CD4-positive, alpha-beta T cell treated with Interleukin-6 for 4 hours (primary cell): ENCODE data around the gene FBXL3.
"Not testable (repeated sequence)": the region's sequence is repeated elsewhere in the genome, so short reads cannot be mapped to it uniquely, and the experiment has no call there.

Experiments used
- DNase-seq: peaks from one replicate; pipeline ENCODE4 v3.0.0-alpha.2; 2020; ENCODE audit warnings: mixed read lengths

Gene FBXL3

GRCh38 chr13:77022341-77022740 is 4.6 kb downstream of the FBXL3 start:
- DNase-seq, result no peak

- DNase-seq, result no peak
Measured at GRCh38 chr13:77019756-77020155, 7.2 kb downstream of the FBXL3 start.

GRCh38 chr13:77016888-77017623 is 9.9 kb downstream of the FBXL3 start:
- no peak for DNase-seq

- no peak for DNase-seq
Measured at GRCh38 chr13:77016251-77016812, 10.6 kb downstream of the FBXL3 start.

GRCh38 chr13:77014906-77015685 is 11.9 kb downstream of the FBXL3 start:
- no peak for DNase-seq

- DNase-seq, result no peak
Measured at GRCh38 chr13:77013853-77014542, 13.0 kb downstream of the FBXL3 start.

- DNase-seq, result not testable (repeated sequence)
Measured at GRCh38 chr13:77009719-77010118, 17.2 kb downstream of the FBXL3 start.

- DNase-seq, result no peak
Measured at GRCh38 chr13:77009011-77009410, 17.9 kb downstream of the FBXL3 start.

GRCh38 chr13:77008337-77008736 is 18.6 kb downstream of the FBXL3 start:
- not testable (repeated sequence) for DNase-seq

GRCh38 chr13:77002590-77003190 is 24.3 kb downstream of the FBXL3 start:
- DNase-seq, result no peak

GRCh38 chr13:77001963-77002587 is 24.9 kb downstream of the FBXL3 start:
- DNase-seq, result no peak

- no peak for DNase-seq
Measured at GRCh38 chr13:77001540-77001939, 25.4 kb downstream of the FBXL3 start.

- DNase-seq, result no peak
Measured at GRCh38 chr13:77000475-77000874, 26.5 kb downstream of the FBXL3 start.

GRCh38 chr13:76994281-76994680 is 32.7 kb downstream of the FBXL3 start:
- DNase-seq, result no peak

GRCh38 chr13:76993473-76993872 is 33.5 kb downstream of the FBXL3 start:
- DNase-seq, result no peak

GRCh38 chr13:76993021-76993420 is 33.9 kb downstream of the FBXL3 start:
- no peak for DNase-seq

GRCh38 chr13:76992548-76993001 is 34.4 kb downstream of the FBXL3 start:
- DNase-seq, result peak; percentile 23

- DNase-seq, result peak; percentile 96
Measured at GRCh38 chr13:76991796-76992547, 35.0 kb downstream of the FBXL3 start, which contains the start of gene CLN5. CLN5 (plus strand) TSS chr13:76992081; CDS start chr13:76992099, 18 bp downstream.

GRCh38 chr13:76991432-76991795 is 35.5 kb downstream of the FBXL3 start:
- peak; percentile 77 for DNase-seq

GRCh38 chr13:76983676-76984075 is 43.3 kb downstream of the FBXL3 start:
- no peak for DNase-seq

- no peak for DNase-seq
Measured at GRCh38 chr13:76982061-76982460, 44.9 kb downstream of the FBXL3 start.
